Retina (tissue), 1 donor: ENCODE measurements around the gene PIP4K2A.
"Not testable (repeated sequence)": the region's sequence is repeated elsewhere in the genome, so short reads cannot be mapped to it uniquely, and the experiment has no call there.

Experiments
- DNase-seq: peaks from one replicate; pipeline ENCODE4 v3.0.0-alpha.2; 2016

PIP4K2A gene

GRCh38 chr10:22718659-22719058 lies 4.3 kb upstream of the PIP4K2A start:
- DNase-seq, result not testable (repeated sequence)

GRCh38 chr10:22717728-22718127 lies 3.4 kb upstream of the PIP4K2A start:
- no peak for DNase-seq

- DNase-seq, result peak; percentile 18
Observed at GRCh38 chr10:22716943-22717342, 2.6 kb upstream of the PIP4K2A start.

- no peak for DNase-seq
Observed at GRCh38 chr10:22715290-22715625, 880 bp upstream of the PIP4K2A start.

- peak; percentile 83 for DNase-seq
Observed at GRCh38 chr10:22713853-22714478, 412 bp downstream of the PIP4K2A start.

GRCh38 chr10:22712956-22713852 lies 1.2 kb downstream of the PIP4K2A start:
- DNase-seq, result peak; percentile 62

- no peak for DNase-seq
Observed at GRCh38 chr10:22712211-22712955, 2.0 kb downstream of the PIP4K2A start.

GRCh38 chr10:22711373-22711772 lies 3.0 kb downstream of the PIP4K2A start:
- DNase-seq, result no peak

- no peak for DNase-seq
Observed at GRCh38 chr10:22710139-22710745, 4.1 kb downstream of the PIP4K2A start.

- no peak for DNase-seq
Observed at GRCh38 chr10:22708772-22709171, 5.6 kb downstream of the PIP4K2A start.

- DNase-seq, result no peak
Observed at GRCh38 chr10:22705527-22705926, 8.9 kb downstream of the PIP4K2A start.

- no peak for DNase-seq
Observed at GRCh38 chr10:22704942-22705341, 9.4 kb downstream of the PIP4K2A start.

- DNase-seq, result no peak
Observed at GRCh38 chr10:22704471-22704911, 9.9 kb downstream of the PIP4K2A start.

GRCh38 chr10:22702348-22702747 lies 12.0 kb downstream of the PIP4K2A start:
- no peak for DNase-seq

- DNase-seq, result no peak
Observed at GRCh38 chr10:22701132-22701826, 13.1 kb downstream of the PIP4K2A start.

GRCh38 chr10:22700489-22700888 lies 13.9 kb downstream of the PIP4K2A start:
- DNase-seq, result no peak

- DNase-seq, result no peak
Observed at GRCh38 chr10:22699976-22700375, 14.4 kb downstream of the PIP4K2A start.

- no peak for DNase-seq
Observed at GRCh38 chr10:22698941-22699440, 15.4 kb downstream of the PIP4K2A start.

- DNase-seq, result peak; percentile 57
Observed at GRCh38 chr10:22697800-22698199, 16.6 kb downstream of the PIP4K2A start.

- no peak for DNase-seq
Observed at GRCh38 chr10:22697101-22697500, 17.3 kb downstream of the PIP4K2A start.

- DNase-seq, result no peak
Observed at GRCh38 chr10:22693860-22694259, 20.5 kb downstream of the PIP4K2A start.

GRCh38 chr10:22693371-22693784 lies 21.0 kb downstream of the PIP4K2A start:
- DNase-seq, result no peak
